HepG2 (cell line): Measurements from ENCODE around the gene CST3. TPM values are rescaled to one million over a fixed set of nuclear protein-coding genes. Genes with fewer than 3 reads are reported as not detected.

Experiments used
- CREB3 ChIP-seq: sonication (generic); formaldehyde crosslinking; IDR thresholded peaks from 2 replicates; pipeline ENCODE4 v1.5.0; 2020; ENCODE audit warnings: missing genetic modification reagents
- HOXA3 ChIP-seq: sonication (generic); formaldehyde crosslinking; IDR thresholded peaks from 2 replicates; pipeline ENCODE4 v1.5.0; 2020; ENCODE audit warnings: missing genetic modification reagents
- KAT8 ChIP-seq: IDR thresholded peaks from 2 replicates; pipeline ENCODE4 v1.6.1; 2016; ENCODE audit warnings: missing genetic modification reagents, missing compliant biosample characterization
- NKX3-1 ChIP-seq: sonication (generic); formaldehyde crosslinking; IDR thresholded peaks from 2 replicates; pipeline ENCODE4 v1.5.0; 2020; ENCODE audit warnings: missing genetic modification reagents
- PRPF4 ChIP-seq: fragments of 200-400 bp; formaldehyde crosslinking; IDR thresholded peaks from 2 replicates; pipeline ENCODE4 v1.6.1; 2016; ENCODE audit warnings: low read length, low read depth; ENCODE audit not compliant: poor library complexity, severe bottlenecking
- SAFB2 ChIP-seq: sonication (generic); formaldehyde crosslinking; IDR thresholded peaks from 2 replicates; pipeline ENCODE4 v1.5.1; 2020; ENCODE audit warnings: missing genetic modification reagents, low read depth, mild to moderate bottlenecking, borderline replicate concordance
- SAP130 ChIP-seq: IDR thresholded peaks from 2 replicates; pipeline ENCODE4 v1.6.1; 2016; ENCODE audit warnings: low read depth
- SETDB1 ChIP-seq: sonication (generic); formaldehyde crosslinking; IDR thresholded peaks from 2 replicates; pipeline ENCODE4 v1.5.1; 2020; ENCODE audit warnings: missing genetic modification reagents, mild to moderate bottlenecking, borderline replicate concordance
- SNRNP70 ChIP-seq: fragments of 200-400 bp; formaldehyde crosslinking; IDR thresholded peaks from 2 replicates; pipeline ENCODE4 v1.6.1; 2017; ENCODE audit warnings: mild to moderate bottlenecking, low read depth, low read length, moderate library complexity
- TCF7 ChIP-seq: sonication (generic); IDR thresholded peaks from 2 replicates; pipeline ENCODE4 v1.6.1; 2016; ENCODE audit warnings: antibody characterized with exemption, low read depth
- ZNF160 ChIP-seq: sonication (generic); formaldehyde crosslinking; IDR thresholded peaks from 2 replicates; pipeline ENCODE4 v1.8.0; 2022; ENCODE audit warnings: mild to moderate bottlenecking, inconsistent platforms, missing genetic modification reagents
- ZNF331 ChIP-seq: sonication (generic); formaldehyde crosslinking; IDR thresholded peaks from 2 replicates; pipeline ENCODE4 v1.4.0; 2020; ENCODE audit warnings: missing genetic modification reagents
- ZNF749 ChIP-seq: sonication (generic); formaldehyde crosslinking; IDR thresholded peaks from 2 replicates; pipeline ENCODE4 v1.8.0; 2022; ENCODE audit warnings: mild to moderate bottlenecking, missing genetic modification reagents, moderate library complexity, borderline replicate concordance
- ZNF766 ChIP-seq: sonication (generic); formaldehyde crosslinking; IDR thresholded peaks from 2 replicates; pipeline ENCODE4 v1.5.0; 2020; ENCODE audit warnings: missing genetic modification reagents, borderline replicate concordance
- ZNF781 ChIP-seq: sonication (generic); formaldehyde crosslinking; IDR thresholded peaks from 2 replicates; pipeline ENCODE4 v1.5.1; 2020; ENCODE audit warnings: borderline replicate concordance, mild to moderate bottlenecking, missing genetic modification reagents; ENCODE audit errors: not compliant biosample characterization
- ZNF790 ChIP-seq: sonication (generic); formaldehyde crosslinking; IDR thresholded peaks from 2 replicates; pipeline ENCODE4 v1.8.0; 2022; ENCODE audit warnings: missing genetic modification reagents, mild to moderate bottlenecking, borderline replicate concordance
- polyA plus RNA-seq, 8 experiments: library from polyadenylated mRNA; depleted of rRNA in 3 of 8; stranded (reverse) in 7 of 8; unstranded in 1 of 8; fragments of >200 nt; fragmentation: Illumina TruSeq in 4 of 8; extraction: Trizol in 4 of 8; gene quantifications; 2 replicates each; pipeline versions ENCODE4 v1.2.1 to v1.2.3, GENCODE V29; 2011 to 2016; ENCODE audit warnings: low read depth in 4 of 8, missing spikeins in 1 of 8, mixed read lengths in 1 of 8; ENCODE audit not compliant: insufficient read depth in 1 of 8
- total RNA-seq, 5 experiments: library from RNA; depleted of rRNA; stranded (reverse); fragments of >200 nt; fragmentation: Illumina TruSeq; extraction: Trizol; gene quantifications; 2 replicates each; pipeline ENCODE4 v1.2.3, GENCODE V29; 2016; ENCODE audit warnings: low read depth in 1 of 5

Gene CST3
- total and polyA plus RNA-seq, 2 of the 13 experiments (the other 11 are each of a cell fraction or from before 2014, with no cell fraction given), result 690 to 1,005 TPM

GRCh38 chr20:23634985-23635767, 2.6 kb downstream of the CST3 start (continued):
- no peak for TF ChIP-seq KAT8 (CRISPR knock-in tag)
- TF ChIP-seq HOXA3 (CRISPR knock-in tag), result 0 out of 2 replicates have a peak, but pooled peaks have one; percentile 16
- no peak for TF ChIP-seq ZNF781 (CRISPR knock-in tag)
- no peak for TF ChIP-seq CREB3 (CRISPR knock-in tag)
- no peak for TF ChIP-seq TCF7
- TF ChIP-seq PRPF4, result no peak
- no peak for TF ChIP-seq ZNF749 (CRISPR knock-in tag)
- no peak for TF ChIP-seq ZNF331 (CRISPR knock-in tag)
- TF ChIP-seq SNRNP70, result no peak
- TF ChIP-seq SETDB1 (CRISPR knock-in tag), result no peak
- no peak for TF ChIP-seq SAFB2 (CRISPR knock-in tag)
- no peak for TF ChIP-seq ZNF790
- peak; percentile 3; the same call in 1 of the 2 replicates for TF ChIP-seq SAP130 (CRISPR knock-in tag)
- no peak for TF ChIP-seq ZNF766
- TF ChIP-seq NKX3-1 (CRISPR knock-in tag), result no peak
- TF ChIP-seq ZNF160, result no peak
